Measurements from ENCODE around the gene ADGRF3.
"Not testable (repeated sequence)": the region's sequence is repeated elsewhere in the genome, so short reads cannot be mapped to it uniquely, and the experiment has no call there.

ADGRF3 gene

DNA sequence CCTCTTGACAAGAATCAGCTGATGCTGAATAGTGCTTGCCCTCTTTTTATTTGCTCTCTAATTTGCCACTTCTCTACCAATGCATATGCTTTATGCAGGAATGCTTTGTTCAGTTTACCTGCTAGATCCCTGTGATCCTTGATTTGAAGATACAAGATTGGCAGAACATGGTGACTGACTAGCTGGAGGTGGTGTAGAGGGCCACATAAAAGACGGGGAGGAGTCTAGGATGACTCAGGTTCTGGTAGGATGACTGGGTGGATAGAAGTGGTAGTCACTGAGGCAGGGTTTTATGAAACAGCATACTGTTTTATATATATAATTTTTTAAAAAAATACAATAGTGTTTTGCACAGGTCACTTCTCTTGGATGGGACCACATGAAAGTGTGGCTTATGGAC, 6.3 kb upstream of the ADGRF3 start:
- DNase-seq: peak in 1 of 56 donors; percentile 39

DNA sequence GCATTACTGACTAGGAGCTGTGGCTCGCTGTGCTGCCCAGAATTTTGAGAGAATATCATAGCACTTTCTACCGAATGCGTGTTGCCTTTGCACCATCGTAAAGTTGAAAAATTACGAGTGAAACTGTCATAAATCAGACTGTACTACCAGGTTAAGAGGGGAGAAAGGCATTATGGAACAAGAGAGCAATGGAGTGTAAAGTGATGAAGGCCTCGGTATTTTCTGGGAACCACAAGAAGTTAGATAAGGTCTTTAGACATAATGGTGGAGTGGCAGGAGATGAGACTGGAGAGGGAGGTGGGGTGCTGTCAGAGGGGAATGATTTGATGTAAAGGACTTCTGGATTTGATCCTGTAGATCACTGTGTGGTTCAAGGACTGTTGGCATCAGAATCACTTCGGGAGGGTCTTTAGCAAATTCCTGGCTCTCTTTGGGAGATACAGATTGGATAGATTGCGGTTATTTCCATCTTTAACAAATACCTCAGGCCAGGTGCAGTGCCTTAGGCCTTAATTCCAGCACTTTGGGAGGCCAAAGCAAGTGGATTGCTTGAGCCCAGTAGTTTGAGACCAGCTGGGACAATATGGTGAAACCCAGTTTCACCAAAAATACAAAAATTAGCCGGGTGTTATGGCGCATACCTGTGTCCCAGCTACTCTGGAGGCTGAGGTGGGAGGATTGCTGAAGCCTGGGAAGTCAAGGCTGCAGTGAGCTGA, 4.9 kb upstream of the ADGRF3 start:
- no peak for DNase-seq

DNA sequence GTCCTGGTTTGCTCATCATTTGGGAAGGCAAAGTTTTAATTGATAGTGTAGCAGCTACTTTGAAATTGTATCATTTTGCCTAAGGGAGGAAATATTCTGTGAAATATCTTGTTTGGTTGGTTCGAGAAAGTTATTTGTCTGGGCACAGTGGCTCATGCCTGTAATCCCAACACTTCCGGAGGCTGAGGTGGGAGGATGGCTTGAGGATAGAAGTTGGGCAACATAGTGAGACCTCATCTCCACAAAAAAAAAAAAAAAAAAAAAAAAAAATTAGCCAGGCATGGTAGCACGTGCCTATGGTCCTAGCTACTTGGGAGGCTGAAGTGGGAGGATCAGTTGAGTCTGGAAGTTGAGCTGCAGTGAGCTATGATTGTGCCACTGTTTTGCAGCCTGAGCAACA, 3.1 kb upstream of the ADGRF3 start:
- DNase-seq: no peak

DNA sequence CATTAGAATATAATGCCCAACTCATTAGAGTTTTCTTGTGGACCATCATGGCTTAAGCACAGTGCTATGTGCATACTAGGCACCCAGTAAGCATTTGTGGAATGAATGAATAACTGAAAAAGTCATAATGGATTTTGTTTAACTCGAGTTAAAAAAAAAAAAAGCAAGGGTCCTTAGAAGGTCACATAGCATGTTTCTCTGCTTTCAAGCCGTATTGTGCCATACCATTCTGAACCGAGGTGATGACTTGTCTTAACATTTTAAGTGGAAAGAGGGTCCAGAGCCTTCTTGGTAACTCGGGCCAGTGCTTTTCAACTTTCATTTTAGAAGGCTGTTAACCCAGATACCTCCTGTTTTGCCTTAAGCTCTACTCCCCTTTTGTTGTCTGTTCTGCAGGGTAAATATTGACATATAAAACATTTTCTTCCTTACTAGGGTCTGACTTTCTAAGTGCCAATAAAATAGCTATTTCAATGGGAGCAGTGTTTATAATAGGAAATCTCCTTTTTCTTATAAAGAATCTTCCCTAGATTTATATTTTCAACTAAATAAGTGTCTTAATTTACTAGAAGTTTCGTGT, 787 bp upstream of the ADGRF3 start:
- no peak for DNase-seq

DNA sequence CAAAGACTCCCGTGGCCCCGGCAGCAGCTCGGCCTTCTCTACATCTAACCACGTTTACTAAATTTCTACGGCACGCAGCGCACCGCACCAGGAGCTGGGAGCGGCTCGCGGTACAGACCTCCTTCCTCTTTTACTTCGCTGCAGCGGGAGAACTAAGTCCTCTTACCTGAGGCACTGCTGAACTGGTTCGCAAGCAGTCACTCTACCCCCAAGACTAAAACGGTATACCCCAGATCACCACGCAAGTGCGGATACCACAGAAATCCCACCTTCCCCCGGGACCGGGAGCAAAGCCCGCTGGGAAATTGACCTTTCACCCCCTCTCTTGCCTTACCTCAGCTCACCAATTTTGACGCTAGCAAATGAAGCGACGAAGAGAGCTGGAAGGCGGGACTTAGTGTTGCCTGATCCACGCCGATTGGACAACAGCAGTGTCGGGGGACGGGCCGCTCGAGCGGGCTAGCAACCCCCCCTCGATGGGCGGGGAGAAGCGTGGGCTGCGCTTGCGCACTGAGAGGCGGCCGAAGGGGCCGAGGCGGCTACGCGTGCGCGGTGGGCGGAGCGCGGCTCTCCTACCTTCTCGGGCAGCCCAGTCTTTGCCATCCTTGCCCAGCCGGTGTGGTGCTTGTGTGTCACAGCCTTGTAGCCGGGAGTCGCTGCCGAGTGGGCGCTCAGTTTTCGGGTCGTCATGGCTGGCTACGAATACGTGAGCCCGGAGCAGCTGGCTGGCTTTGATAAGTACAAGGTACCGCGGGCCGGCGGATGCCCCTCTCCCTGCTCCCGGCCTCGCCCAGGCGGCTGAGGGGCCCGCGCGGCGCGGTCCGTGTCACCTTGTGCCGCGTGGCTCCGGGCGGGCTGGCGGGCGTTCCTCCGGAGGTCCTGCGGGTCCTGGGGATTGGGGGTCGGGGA, 790 bp downstream of the ADGRF3 start, which contains the start of gene SELENOI:
Gene SELENOI, plus strand, starts transcription at position 599 of the 909 bp plus-strand sequence. Its CDS starts 90 bp downstream, at position 689.
- DNase-seq: peak; percentile 93 to 100 (median 99)

DNA sequence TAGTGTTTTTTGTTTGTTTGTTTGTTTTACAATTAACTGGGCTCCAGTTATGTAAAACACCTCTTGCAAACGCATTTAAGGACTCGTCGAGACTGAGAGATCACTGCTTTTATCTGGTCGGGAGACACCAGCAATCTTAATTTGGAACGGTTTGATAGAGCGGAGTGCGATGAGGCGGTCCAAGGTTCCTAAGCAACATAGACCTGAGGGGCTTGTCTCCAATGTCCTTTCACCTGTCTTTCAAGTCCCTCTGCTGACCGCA, 1.4 kb downstream of the ADGRF3 start:
- DNase-seq: no peak

DNA sequence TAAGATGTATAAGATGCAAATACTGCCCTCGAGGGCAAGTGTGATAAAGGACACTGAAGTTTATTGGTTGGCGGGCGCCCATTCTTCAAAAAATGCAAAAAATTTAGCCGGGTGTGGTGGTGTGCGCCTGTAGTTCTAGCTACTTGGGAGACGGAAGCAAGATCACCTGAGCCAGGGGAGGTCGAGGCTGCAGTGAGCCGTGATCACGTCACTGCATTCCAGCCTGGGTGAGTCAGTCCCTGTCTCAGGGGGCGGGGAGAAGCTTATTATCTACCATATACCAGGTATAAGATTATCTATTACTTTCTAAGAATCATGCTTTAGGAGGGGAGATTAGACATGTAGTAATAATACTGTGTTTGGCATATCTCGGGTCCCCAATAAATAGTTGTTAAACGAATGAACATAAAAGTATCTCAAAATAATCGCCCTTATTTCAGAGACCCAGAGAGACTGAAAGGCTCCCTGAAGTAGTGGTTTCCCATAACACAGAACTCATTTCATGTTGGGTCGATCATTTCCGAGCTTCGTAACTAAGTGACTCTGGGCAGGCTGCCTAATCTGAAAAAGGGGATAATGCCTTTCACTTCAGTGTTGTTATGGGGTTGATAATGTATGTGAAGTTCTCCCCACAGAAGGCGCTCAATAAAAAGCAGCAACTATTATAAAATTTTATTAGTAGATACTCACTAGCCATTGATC, 1.9 kb downstream of the ADGRF3 start:
- DNase-seq: peak in 2 of 56 donors; percentile 3 to 18

DNA sequence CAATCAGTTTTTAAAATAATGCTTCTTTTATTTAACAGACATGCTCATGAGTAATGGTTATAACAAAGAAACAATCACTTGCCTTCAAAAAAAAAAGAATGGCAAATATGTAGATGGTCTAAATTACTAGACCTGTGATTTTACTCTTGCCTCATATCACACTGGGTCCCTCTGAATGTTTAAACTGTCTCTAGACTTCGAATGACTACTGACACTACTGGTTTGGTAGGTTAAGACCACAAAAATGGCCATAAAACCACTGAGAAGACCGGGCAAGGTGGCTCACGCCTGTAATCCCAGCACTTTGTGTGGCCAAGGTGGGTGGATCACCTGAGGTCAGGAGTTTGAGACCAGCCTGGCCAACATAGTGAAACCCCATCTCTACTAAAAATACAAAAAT, 5.8 kb downstream of the ADGRF3 start:
- DNase-seq: no peak

DNA sequence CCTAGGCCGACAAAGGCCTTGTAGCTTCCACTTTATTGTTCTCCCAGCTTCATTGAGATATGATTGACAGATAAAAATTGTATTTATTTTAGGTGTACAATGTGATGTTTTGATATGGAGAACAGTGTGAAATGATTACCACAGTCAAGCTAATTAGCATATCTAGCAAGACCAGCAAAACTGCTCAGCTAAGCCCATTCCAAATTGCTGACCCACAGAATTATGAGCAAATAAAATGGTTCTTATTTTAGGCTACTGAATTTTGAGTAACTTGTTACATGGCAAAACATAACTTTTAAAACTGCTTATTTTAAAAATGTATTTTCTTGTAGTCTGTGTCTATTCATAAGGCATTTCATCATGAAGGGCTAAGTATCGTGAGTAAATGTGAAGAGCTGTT, 9.3 kb downstream of the ADGRF3 start:
- DNase-seq: no peak

DNA sequence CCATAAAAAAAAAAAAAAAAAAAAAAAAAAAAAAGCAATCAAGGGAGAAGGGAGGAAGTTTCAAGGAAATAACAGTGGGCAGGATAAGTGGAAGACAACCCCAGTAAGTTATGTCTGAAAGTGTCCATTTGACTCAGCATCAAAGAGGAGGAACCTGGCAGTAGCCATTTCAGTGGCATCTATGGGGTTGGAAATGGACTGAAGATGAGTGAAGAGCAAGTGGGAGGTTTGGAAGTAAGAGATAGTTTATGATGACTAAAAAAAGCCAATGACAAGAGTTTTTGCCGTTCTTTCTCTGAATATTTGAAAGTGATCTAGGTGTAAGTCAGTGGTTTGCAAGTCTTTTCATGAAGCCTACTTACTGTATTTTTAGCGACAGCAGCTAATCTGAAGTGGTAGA, 9.9 kb downstream of the ADGRF3 start:
- DNase-seq: no peak

DNA sequence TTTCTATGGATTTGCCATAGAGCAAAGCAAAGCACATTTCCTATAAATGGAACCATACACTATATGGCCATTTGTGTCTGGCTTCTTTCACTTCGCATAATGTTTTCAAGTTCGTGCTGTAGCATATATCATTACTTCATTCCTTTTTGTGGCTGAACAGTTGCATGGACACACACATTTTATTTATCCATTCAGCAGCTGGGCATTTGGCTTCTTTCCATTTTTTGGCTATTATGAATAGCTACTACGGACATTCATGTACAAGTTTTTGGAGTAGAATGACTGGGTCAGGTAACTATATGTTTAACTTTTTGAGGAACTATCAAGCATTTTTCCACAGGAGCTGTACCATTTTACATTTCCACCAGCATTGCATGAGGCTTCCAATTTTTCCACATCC, 11.4 kb downstream of the ADGRF3 start:
- DNase-seq: no peak

DNA sequence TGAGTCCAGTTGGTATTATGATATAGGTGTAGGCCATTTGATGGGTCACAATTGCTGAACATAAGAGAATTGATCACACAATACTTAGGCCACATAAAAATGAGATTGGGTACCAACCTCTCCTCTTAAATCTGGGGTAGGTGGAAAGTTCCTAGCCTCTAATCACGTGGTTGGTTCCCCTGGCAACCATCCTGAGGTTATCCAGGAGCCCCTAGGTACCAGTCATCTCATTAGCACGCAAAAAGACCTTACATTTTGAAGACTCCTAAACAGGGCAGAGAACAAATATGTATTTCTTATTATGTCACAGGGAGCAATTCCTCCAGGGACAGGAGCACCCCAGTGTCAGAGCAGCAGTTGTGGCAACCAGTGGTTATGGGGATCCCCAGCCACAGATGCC, 13.3 kb downstream of the ADGRF3 start:
- no peak for DNase-seq

DNA sequence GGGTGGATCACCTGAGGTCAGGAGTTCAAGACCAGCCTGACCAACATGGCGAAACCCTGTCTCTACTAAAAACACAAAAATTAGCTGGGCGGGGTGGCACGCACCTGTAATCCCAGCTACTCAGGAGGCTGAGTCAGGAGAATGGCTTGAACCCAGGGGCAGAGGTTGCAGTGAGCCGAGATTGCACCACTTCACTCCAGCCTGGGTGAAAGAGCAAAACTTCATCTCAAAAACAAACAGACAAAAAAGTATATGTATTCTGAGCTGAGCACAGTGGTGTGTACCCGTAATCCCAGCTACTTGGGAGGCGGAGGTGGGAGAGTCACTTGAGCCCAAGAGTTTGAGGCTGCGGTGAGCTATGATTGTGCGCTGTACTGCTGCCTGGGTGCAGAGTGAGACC, 15.3 kb downstream of the ADGRF3 start:
- DNase-seq: not testable (repeated sequence)

DNA sequence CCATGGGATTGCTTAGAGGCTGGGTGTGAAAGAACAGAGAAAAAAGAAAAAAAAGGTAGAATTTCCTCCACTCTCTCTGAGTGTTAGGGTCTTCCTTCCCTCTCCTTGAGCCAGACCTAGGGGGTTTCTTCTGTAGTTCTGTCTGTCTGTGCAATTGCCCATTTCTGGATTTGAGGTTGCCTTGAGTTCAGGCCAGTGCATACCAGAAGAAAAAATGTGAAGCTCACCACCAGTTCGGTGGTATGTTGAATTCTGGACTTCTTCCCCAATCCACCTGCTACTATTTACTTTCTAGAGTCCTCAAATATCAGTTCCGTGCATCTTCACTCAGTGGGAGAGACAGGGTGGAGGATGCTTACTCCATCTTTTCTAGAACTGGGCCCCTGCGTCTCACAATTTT, 16.0 kb downstream of the ADGRF3 start:
- DNase-seq: no peak

DNA sequence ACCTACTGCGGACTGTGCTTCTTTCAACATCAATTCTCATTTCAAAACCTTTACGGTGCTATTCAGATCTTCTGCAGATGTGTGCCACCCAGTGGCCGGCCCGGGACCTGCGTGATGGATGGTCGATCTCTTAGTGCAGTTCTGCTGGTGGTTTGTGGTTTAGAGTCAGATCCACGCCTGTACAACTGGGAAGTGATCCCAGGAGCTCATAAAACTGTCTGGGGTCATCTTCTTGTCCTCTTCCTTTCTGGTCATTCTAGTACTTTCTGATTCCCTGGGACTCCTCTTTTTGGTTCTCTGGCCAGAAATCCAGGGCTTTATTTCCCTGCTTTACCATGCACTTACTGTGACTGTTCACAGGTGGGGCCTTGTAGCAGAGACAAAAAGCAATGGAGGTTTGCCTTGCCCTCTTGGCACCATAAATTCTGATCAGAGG, 16.5 kb downstream of the ADGRF3 start:
- peak in 53 of 56 donors; percentile 10 to 93 (median 62) for DNase-seq

DNA sequence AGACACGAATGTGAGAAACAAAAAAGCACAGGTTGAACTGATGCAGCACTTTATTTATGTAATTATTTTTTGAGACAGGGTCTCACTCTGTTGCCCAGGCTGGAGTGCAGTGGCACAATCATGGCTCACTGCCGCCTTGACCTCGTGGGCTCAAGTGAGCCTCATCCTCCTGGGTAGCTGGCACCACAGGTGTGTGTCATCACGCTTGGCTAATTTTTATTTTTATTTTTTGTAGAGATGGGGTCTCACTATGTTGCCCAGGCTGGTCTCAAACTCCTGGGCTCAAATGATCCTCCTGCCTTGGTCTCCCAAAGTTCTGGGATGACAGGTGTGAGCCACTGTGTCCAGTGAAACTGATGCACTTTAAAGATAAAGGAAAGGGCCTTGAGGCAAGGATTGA, 17.5 kb downstream of the ADGRF3 start:
- DNase-seq: not testable (repeated sequence)

DNA sequence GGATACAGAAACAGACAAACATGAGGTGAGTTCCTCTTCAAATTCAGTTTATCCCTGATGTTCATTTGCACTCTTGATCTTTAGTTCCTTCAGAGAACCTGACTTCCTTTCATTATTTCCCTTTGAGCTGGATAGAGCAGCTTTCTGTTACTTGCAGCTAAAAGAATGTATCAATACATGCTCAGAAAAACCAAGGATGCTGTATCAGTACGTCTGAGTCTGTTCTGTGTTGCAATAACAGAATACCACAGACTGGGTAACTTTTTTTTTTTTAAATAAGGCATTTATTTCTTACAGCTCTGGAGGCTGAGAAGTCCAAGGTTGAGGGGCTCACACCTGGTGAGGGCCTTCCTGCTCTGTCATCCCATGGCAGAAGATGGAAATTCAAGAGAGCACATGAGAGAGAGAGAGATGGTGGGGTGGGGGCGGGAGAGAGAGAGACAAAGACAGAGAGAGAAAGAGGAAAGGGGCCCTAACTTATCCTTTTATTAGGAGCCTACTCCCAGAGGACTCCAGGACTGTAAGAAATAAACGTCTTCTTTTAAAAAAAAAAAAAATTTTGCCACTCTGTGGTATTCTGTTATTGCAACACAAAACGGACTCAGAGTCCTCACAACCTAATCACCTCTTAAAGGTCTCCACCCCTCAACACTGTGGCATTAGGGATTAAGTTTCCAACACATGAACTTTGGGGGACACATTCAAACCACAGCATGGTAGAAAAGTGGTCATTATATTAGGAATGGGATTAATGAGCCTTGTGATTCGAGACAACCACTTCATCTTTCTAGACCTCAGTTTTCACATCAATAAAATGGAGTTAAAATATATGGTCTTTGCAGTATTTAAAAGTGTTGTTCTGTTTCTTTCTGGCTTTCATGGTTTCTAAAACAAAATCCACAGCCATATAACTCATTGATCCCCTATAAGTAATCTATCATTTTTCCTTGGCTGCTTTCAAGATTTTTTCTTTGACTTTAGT, 19.0 kb downstream of the ADGRF3 start:
- DNase-seq: no peak

DNA sequence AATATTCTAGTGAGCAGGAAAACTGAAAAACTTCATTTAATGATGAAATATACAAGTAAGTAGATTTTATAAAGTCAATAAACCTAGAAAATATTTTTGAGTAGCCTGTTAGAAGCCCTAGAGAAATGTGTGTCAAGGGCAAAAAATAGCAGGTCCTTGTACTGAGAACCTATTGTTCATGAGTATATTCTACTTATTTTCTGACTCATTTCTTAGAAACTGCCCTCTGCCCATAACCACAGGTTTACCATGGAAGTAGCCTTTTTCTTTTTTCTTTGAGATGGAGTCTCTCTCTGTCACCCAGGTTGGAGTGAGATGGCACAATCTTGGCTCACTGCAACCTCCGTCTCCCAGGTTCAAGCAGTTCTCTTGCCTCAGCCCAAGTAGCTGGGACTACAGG, 20.1 kb downstream of the ADGRF3 start:
- no peak for DNase-seq

DNA sequence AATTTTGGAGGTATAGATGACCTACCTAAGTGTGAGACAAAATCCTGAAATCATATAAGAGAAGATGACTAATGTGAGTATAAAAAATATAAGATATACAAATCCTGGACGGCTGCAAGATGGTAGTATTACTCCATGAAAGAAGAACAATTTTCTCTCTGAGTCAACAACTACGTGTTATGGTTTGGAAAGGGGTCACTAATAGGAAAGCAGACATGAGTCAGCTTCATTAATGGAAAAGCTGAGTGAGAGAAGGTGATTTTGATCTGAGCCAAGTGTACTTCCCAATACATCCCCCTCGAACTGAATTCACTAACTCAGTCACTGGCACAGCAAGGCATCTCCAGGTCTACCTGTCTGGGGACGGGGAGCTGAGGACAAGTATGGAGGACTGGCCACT, 20.7 kb downstream of the ADGRF3 start:
- no peak for DNase-seq

DNA sequence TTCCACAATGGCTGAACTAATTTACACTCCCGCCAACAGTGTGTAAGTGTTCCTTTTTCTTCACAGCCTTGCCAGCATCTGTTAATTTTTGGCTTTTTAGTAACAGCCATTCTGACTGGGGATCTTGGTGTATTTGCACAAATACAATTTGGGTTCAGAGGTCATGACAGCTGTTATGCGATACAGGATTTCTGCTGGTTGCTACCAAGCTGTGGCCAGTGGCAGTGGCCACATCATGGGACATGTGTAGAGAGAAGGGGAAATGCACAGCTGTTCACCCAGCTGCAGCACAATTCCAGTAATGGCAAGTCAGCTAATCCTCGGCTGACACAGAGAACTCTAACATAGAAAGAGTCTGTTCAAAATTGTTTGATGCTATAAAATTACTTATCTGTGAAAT, 21.7 kb downstream of the ADGRF3 start:
- DNase-seq: no peak

DNA sequence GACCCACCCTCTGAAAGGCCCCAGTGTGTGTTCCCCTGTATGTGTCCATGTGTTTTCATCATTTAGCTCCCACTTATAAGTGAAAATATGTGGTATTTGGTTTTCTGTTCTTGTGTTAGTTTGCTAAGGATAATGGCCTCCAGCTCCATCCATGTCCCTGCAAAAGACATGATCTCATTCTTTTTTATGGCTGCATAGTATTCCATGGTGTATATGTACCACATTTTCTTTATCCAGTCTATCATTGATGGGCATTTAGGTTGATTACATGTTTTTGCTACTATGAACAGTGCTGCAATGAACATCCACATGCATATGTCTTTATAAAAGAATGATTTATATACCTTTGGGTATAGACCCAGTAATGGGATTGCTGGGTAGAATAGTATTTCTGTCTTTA, 22.1 kb downstream of the ADGRF3 start:
- DNase-seq: not testable (repeated sequence)
